ENCODE data around the gene PYGO2. TPM values are rescaled to one million over a fixed set of nuclear protein-coding genes. Genes with fewer than 3 reads are reported as not detected.
A peak's percentile ranks its signal among the peaks of the same experiment; 100 is the strongest.

PYGO2 gene
- total and polyA plus RNA-seq, 2 of the 8 experiments (the other 6 are each of a cell fraction or from before 2014, with no cell fraction given): 31.0 to 31.6 TPM

DNA sequence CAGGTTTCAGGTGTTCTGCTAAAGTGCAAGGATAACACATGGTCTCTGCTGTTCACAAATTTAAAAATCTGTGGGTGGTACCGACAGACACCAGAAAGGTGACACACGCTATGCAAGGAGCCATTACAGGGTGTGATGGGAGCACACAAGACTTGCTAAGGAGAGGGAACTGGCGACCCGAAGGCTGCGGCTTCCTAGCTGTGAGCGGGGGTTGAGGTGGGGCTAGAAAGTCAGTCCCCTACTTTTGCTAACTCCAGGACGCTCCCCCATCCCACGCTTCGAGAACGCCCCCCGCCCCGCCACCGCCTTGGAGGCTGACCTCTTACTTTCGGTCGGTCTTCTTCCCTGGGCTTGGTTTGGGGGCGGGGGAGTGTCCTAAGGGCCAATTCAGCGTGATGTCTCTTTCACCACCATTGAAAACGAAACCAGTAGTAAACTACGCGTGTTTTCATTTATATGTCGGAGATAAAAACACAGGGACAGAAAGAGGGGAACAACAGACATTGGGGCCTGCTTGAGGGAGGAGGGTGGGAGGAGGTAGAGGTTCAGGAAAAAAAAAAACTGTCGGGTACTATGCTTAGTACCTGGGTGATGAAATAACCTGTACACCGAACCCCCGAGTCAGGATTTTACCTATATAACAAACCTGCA, 14.0 kb upstream of the PYGO2 start:
- H3K23me2 ChIP-seq (ENCODE audit: low read depth, low read length): peaks cover 18% of the 10 kb centered on the region
- peak overlapping the region; percentile 85 for H3K27ac ChIP-seq (ENCODE audit: low read depth, low read length)
- H2BK120ac ChIP-seq (replicated peaks; ENCODE audit: low read depth, low read length): no peak overlapping the region
- H3K4ac ChIP-seq (replicated peaks; ENCODE audit: insufficient read length, low read depth, low read length): no peak overlapping the region
- ChIA-PET CTCF (ENCODE audit: partially characterized antibody) (interaction anchor here (1.0 to 20.6 kb wide), 3 partner anchors 21 to 86 kb away, joined by 4 to 334 read pairs (median 5); partner anchors contain the start of gene LENEP), POLR2A (ENCODE audit: partially characterized antibody) (interaction anchor here (0.7 to 42.8 kb wide), 7 partner anchors 6 to 55 kb away, joined by 3 to 702 read pairs (median 120); partner anchors contain the start of genes FLAD1, LENEP, PBXIP1 and PYGO2)
- H3K36me3 ChIP-seq (ENCODE audit: control insufficient read depth in 2 of 4, insufficient read depth in 4 of 4, low read length in 3 of 4): peaks cover 9 to 20% (median 16%) of the 10 kb centered on the region in 4 experiments
- H2AK5ac ChIP-seq (ENCODE audit: low read depth, low read length): no peak overlapping the region
- H3K23ac ChIP-seq (ENCODE audit: insufficient read length): no peak overlapping the region
- peaks cover 2 to 8% of the 10 kb centered on the region in 2 experiments for H4K20me1 ChIP-seq (replicated peaks in 1 of 2; ENCODE audit: control insufficient read depth in 1 of 2, insufficient read depth in 2 of 2, low read length in 2 of 2)
- no peaks in the 10 kb centered on the region; the same call in 1 of the 2 replicates for H3K79me1 ChIP-seq (ENCODE audit: low read depth, low read length)
- H3K4me2 ChIP-seq (ENCODE audit: insufficient read depth in 1 of 2, low read depth in 2 of 2, low read length in 2 of 2): peak overlapping the region; percentile 78 to 94
- DNase-seq (ENCODE audit: low read depth in 1 of 2, low spot score in 2 of 2): no peak
- H3K18ac ChIP-seq (ENCODE audit: extremely low read depth, low read length): no peak overlapping the region
- H3K9ac ChIP-seq (replicated peaks in 1 of 4; ENCODE audit: extremely low read depth in 1 of 4, low read depth in 3 of 4, low read length in 3 of 4): peak overlapping the region; percentile 70 to 98 (median 86)
- no peak overlapping the region for H2BK20ac ChIP-seq (ENCODE audit: low read length)
- H2BK12ac ChIP-seq (ENCODE audit: low read depth, low read length): peak overlapping the region; percentile 62; the same call in 1 of the 2 replicates
- FAIRE-seq: no peak
- TF ChIP-seq POLR2AphosphoS5 (IDR thresholded peaks at IDR 0.05; ENCODE audit: low read depth, low read length) (peak; percentile 66), CHD2 (IDR thresholded peaks at IDR 0.05; ENCODE audit: low read length) (no peak), SIN3A (conservative IDR thresholded peaks at IDR 0.05 in 1 of 2, IDR thresholded peaks at IDR 0.05 in 1 of 2; ENCODE audit: low read depth in 1 of 2, low read length in 2 of 2) (peak in 1 of 2 experiments; percentile 10; a peak in 1 of 4 replicates), EGR1 (IDR thresholded peaks at IDR 0.05; ENCODE audit: borderline replicate concordance, low read depth, low read length) (no peak), POU5F1 (IDR thresholded peaks at IDR 0.05; ENCODE audit: low read depth, low read length) (no peak), SIRT6 (IDR thresholded peaks at IDR 0.05; ENCODE audit: low read length) (no peak), SAP30 (IDR thresholded peaks at IDR 0.05; ENCODE audit: insufficient read depth, insufficient replicate concordance, low read length) (peak; percentile 48), POLR2A (IDR thresholded peaks at IDR 0.05; ENCODE audit: control extremely low read depth in 1 of 2, low read depth in 2 of 2, low read length in 2 of 2) (peak in 1 of 2 experiments; percentile 41; a peak in 1 of 3 replicates)
- H3K14ac ChIP-seq (ENCODE audit: insufficient read length): no peak overlapping the region
- H4K91ac ChIP-seq (replicated peaks; ENCODE audit: insufficient read length, low read length): peak overlapping the region; percentile 79
- peak overlapping the region; percentile 29; the same call in 1 of the 2 replicates for H4K8ac ChIP-seq (ENCODE audit: extremely low read depth, insufficient read depth, low read length)
- peak overlapping the region; percentile 87 to 99 (median 96) for H3K4me3 ChIP-seq (ENCODE audit: extremely low read depth in 1 of 4, insufficient read depth in 2 of 4, low read depth in 3 of 4, low read length in 4 of 4)
- H3K4me1 ChIP-seq (replicated peaks in 1 of 4; ENCODE audit: control insufficient read depth in 3 of 4, insufficient read depth in 4 of 4, low read length in 3 of 4): peaks cover 3 to 13% (median 11%) of the 10 kb centered on the region in 4 experiments; a peak in 6 of 7 replicates
- peaks cover 19 to 46% of the 10 kb centered on the region in 2 experiments for H3K79me2 ChIP-seq (ENCODE audit: control insufficient read depth in 1 of 2, insufficient read depth in 2 of 2, low read length in 2 of 2)
- H3K56ac ChIP-seq (replicated peaks; ENCODE audit: insufficient read length, low read depth, low read length): peak overlapping the region; percentile 17
- H3K9me3 ChIP-seq (ENCODE audit: insufficient read depth in 2 of 2, low read depth in 1 of 2, low read length in 1 of 2): no peaks in the 10 kb centered on the region
- peak overlapping the region; percentile 36 for H4K5ac ChIP-seq (ENCODE audit: insufficient read length, low read depth, low read length)
- 7% methylated on average over 16 of the region's 24 CpGs; no CpG with 5 or more reads in 1 of the 2 experiments for WGBS, 2 experiments (ENCODE audit: extremely low coverage in 1 of 2, insufficient coverage in 1 of 2, insufficient read length in 1 of 2, insufficient replicate concordance in 2 of 2, low coverage in 1 of 2, low lambda C conversion rate in 2 of 2, missing lambda C conversion rate in 1 of 2)
- peak overlapping the region; percentile 94 for H2BK5ac ChIP-seq (ENCODE audit: low read depth, low read length)
- H2AFZ ChIP-seq (ENCODE audit: low read length): no peak overlapping the region
- no peaks in the 10 kb centered on the region for H3K27me3 ChIP-seq (replicated peaks in 1 of 4; ENCODE audit: control insufficient read depth in 3 of 4, extremely low read depth in 1 of 4, insufficient read depth in 3 of 4, low read length in 3 of 4)
- H2BK15ac ChIP-seq (ENCODE audit: low read length): no peak overlapping the region

Data from H1 (cell line).